Panc1 (cell line): ENCODE measurements around the gene DEFB123.
"Not testable (repeated sequence)": the region's sequence is repeated elsewhere in the genome, so short reads cannot be mapped to it uniquely, and the experiment has no call there.

Source experiments
- POLR2AphosphoS5 ChIP-seq: IDR thresholded peaks from 2 replicates; pipeline ENCODE4 v1.6.1; 2012; ENCODE audit warnings: mild to moderate bottlenecking, low read depth, low read length, moderate library complexity
- TF ChIP-seq, protein P1 (sequence below): fragments of 450-650 bp; IDR thresholded peaks from 2 replicates; pipeline ENCODE4 v1.5.1; 2017; ENCODE audit warnings: mild to moderate bottlenecking

DNA sequence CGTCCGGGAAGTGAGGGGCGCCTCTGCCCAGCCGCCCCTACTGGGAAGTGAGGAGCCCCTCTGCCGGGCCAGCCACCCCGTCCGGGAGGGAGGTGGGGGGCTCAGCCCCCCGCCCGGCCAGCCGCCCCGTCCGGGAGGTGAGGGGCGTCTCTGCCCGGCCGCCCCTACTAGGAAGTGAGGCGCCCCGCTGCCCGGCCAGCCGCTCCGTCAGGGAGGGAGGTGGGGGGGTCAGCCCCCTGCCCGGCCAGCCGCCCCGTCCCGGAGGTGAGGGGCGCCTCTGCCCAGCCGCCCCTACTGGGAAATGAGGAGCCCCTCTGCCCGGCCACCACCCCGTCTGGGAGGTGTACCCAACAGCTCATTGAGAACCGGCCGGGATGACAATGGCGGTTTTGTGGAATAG is 12.9 kb upstream of the DEFB123 start:
- TF ChIP-seq POLR2AphosphoS5: not testable (repeated sequence)
- TF ChIP-seq, protein P1, sequence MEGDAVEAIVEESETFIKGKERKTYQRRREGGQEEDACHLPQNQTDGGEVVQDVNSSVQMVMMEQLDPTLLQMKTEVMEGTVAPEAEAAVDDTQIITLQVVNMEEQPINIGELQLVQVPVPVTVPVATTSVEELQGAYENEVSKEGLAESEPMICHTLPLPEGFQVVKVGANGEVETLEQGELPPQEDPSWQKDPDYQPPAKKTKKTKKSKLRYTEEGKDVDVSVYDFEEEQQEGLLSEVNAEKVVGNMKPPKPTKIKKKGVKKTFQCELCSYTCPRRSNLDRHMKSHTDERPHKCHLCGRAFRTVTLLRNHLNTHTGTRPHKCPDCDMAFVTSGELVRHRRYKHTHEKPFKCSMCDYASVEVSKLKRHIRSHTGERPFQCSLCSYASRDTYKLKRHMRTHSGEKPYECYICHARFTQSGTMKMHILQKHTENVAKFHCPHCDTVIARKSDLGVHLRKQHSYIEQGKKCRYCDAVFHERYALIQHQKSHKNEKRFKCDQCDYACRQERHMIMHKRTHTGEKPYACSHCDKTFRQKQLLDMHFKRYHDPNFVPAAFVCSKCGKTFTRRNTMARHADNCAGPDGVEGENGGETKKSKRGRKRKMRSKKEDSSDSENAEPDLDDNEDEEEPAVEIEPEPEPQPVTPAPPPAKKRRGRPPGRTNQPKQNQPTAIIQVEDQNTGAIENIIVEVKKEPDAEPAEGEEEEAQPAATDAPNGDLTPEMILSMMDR: not testable (repeated sequence)
